Right cardiac atrium (tissue), 5 donors: ENCODE measurements around the gene ITPRID1. TPM values are rescaled to one million over a fixed set of nuclear protein-coding genes. Genes with fewer than 3 reads are reported as not detected.

Source experiments
- ATAC-seq, 2 donors: fragments of 200-7000 bp; cut with Tn5 transposase; one replicate each; pipeline versions ENCODE4 v1.8.0 to v1.9.1; 2020; ENCODE audit warnings: moderate library complexity in 2 of 2, mild to moderate bottlenecking in 1 of 2
- DNase-seq, 3 donors: peaks; one replicate each; pipeline ENCODE4 v3.0.0-alpha.2; 2020
- H3K27ac ChIP-seq: one replicate; pipeline ENCODE4 v1.5.1; 2013; ENCODE audit warnings: mild to moderate bottlenecking, low read length, control low read depth, moderate library complexity
- H3K27me3 ChIP-seq: one replicate; pipeline ENCODE4 v1.6.1; 2013; ENCODE audit not compliant: control insufficient read depth, insufficient read depth
- H3K4me1 ChIP-seq: one replicate; pipeline ENCODE4 v1.6.1; 2013; ENCODE audit warnings: low read length; ENCODE audit not compliant: control insufficient read depth, insufficient read depth
- H3K4me3 ChIP-seq: one replicate; pipeline ENCODE4 v1.5.1; 2013; ENCODE audit warnings: low read length, control low read depth
- H3K9me3 ChIP-seq: one replicate; pipeline ENCODE4 v1.6.1; 2013; ENCODE audit warnings: low read length; ENCODE audit not compliant: control insufficient read depth
- WGBS: extraction: QIAGEN DNeasy Blood & Tissue Kit; methylation state at CpG from one replicate; pipeline ENCODE4 v1.1.7; 2013; 5-methylcytosine and 5-hydroxymethylcytosine counted together
- intact Hi-C, 4 donors: fragments of 100-400 bp; cut with DNase I; formaldehyde crosslinking; loops; one replicate each; pipeline versions ENCODE4 v1.11.0 to v1.14.0; 2022 to 2023
- polyA plus RNA-seq: library from polyadenylated mRNA; stranded (reverse); fragments of 200-250 nt; gene quantifications from one replicate; pipeline ENCODE4 v1.2.3, GENCODE V29; 2013
- total RNA-seq, 4 donors: library from RNA; stranded (reverse); fragmentation: NEBNext Ultra II Directional; extraction: Animal tissue kit (Norgen Biotek cat#: 25700); gene quantifications; one replicate each; pipeline ENCODE4 v1.2.1, GENCODE V29; 2021
- donor health status: healthy with polysubstance abuse.
- donor health status: DM: no; HTN: yes; CAD: no.
- donor health status: DM: no; HTN: no; CAD: no.
- donor health status: DM: no; HTN: yes; CAD: no; lungs with severe emphysema.
- donor health status: DM: yes; HTN: yes; CAD: no.

The ITPRID1 gene
- total and polyA plus RNA-seq, 5 donors = not detected

GRCh38 chr7:31562002-31562401 is 48.1 kb downstream of the ITPRID1 start:
- ATAC-seq (no peak), DNase-seq (no peak)
- 61% methylated on average over 1 of the region's 1 CpG for WGBS
- H3K4me3 ChIP-seq = no peak overlapping the region
- no peak overlapping the region for H3K27ac ChIP-seq
- intact Hi-C loops = no loop called here
- no peaks in the 10 kb centered on the region for H3K9me3 ChIP-seq
- no peaks in the 10 kb centered on the region for H3K27me3 ChIP-seq
- no peaks in the 10 kb centered on the region for H3K4me1 ChIP-seq

- WGBS = 41% methylated on average over 5 of the region's 5 CpGs
- Histone ChIP-seq H3K27ac (no peak overlapping the region), H3K9me3 (no peaks in the 10 kb centered on the region), H3K4me3 (no peak overlapping the region), H3K4me1 (no peaks in the 10 kb centered on the region), H3K27me3 (no peaks in the 10 kb centered on the region)
- intact Hi-C loops = no loop called here
- no peak for DNase-seq
- no peak for ATAC-seq
Measured at GRCh38 chr7:31563522-31563921, 49.6 kb downstream of the ITPRID1 start.

- intact Hi-C loops = no loop called here
- Histone ChIP-seq H3K4me1 (no peaks in the 10 kb centered on the region), H3K9me3 (no peaks in the 10 kb centered on the region), H3K4me3 (no peak overlapping the region), H3K27me3 (no peaks in the 10 kb centered on the region), H3K27ac (no peak overlapping the region)
- DNase-seq = no peak
- WGBS = 58% methylated on average over 3 of the region's 3 CpGs
- ATAC-seq = no peak
Measured at GRCh38 chr7:31563951-31564350, 50.1 kb downstream of the ITPRID1 start.

- Histone ChIP-seq H3K27ac (no peak overlapping the region), H3K27me3 (no peaks in the 10 kb centered on the region), H3K9me3 (no peaks in the 10 kb centered on the region), H3K4me1 (no peaks in the 10 kb centered on the region), H3K4me3 (no peak overlapping the region)
- ATAC-seq (no peak), DNase-seq (peak in 1 of 3 donors; percentile 25)
- 76% methylated on average over 5 of the region's 5 CpGs for WGBS
- intact Hi-C loops = no loop called here
Measured at GRCh38 chr7:31564661-31565060, 50.8 kb downstream of the ITPRID1 start.

GRCh38 chr7:31569528-31569927 is 55.6 kb downstream of the ITPRID1 start:
- no peaks in the 10 kb centered on the region for H3K9me3 ChIP-seq
- intact Hi-C loops = no loop called here
- no peaks in the 10 kb centered on the region for H3K27me3 ChIP-seq
- 85% methylated on average over 4 of the region's 4 CpGs for WGBS
- H3K27ac ChIP-seq = no peak overlapping the region
- no peaks in the 10 kb centered on the region for H3K4me1 ChIP-seq
- DNase-seq (no peak), ATAC-seq (no peak)
- H3K4me3 ChIP-seq = no peak overlapping the region

GRCh38 chr7:31583526-31583925 is 69.6 kb downstream of the ITPRID1 start:
- no peaks in the 10 kb centered on the region for H3K9me3 ChIP-seq
- ATAC-seq (no peak), DNase-seq (no peak)
- intact Hi-C loops = no loop called here
- H3K27me3 ChIP-seq = no peaks in the 10 kb centered on the region
- H3K4me1 ChIP-seq = no peaks in the 10 kb centered on the region
- no peak overlapping the region for H3K4me3 ChIP-seq
- WGBS = 55% methylated on average over 2 of the region's 2 CpGs
- no peak overlapping the region for H3K27ac ChIP-seq

- Histone ChIP-seq H3K4me3 (no peak overlapping the region), H3K4me1 (no peaks in the 10 kb centered on the region), H3K27me3 (no peaks in the 10 kb centered on the region), H3K9me3 (no peaks in the 10 kb centered on the region), H3K27ac (no peak overlapping the region)
- DNase-seq (no peak), ATAC-seq (no peak)
- intact Hi-C loops = no loop called here
Measured at GRCh38 chr7:31583942-31584341, 70.1 kb downstream of the ITPRID1 start.

GRCh38 chr7:31595390-31595789 is 81.5 kb downstream of the ITPRID1 start:
- intact Hi-C loops = no loop called here
- H3K27me3 ChIP-seq = no peaks in the 10 kb centered on the region
- no peak for ATAC-seq
- no peak overlapping the region for H3K27ac ChIP-seq
- no peak overlapping the region for H3K4me3 ChIP-seq
- DNase-seq = no peak
- no peaks in the 10 kb centered on the region for H3K9me3 ChIP-seq
- no peaks in the 10 kb centered on the region for H3K4me1 ChIP-seq

GRCh38 chr7:31602041-31602625 is 88.2 kb downstream of the ITPRID1 start:
- H3K27me3 ChIP-seq = no peaks in the 10 kb centered on the region
- no peaks in the 10 kb centered on the region for H3K4me1 ChIP-seq
- H3K27ac ChIP-seq = no peak overlapping the region
- no peak for ATAC-seq
- no peak overlapping the region for H3K4me3 ChIP-seq
- no peak for DNase-seq
- intact Hi-C loops = no loop called here
- WGBS = 70% methylated on average over 5 of the region's 5 CpGs
- H3K9me3 ChIP-seq = no peaks in the 10 kb centered on the region

GRCh38 chr7:31603046-31603445 is 89.2 kb downstream of the ITPRID1 start:
- intact Hi-C loops = no loop called here
- H3K4me3 ChIP-seq = no peak overlapping the region
- no peaks in the 10 kb centered on the region for H3K27me3 ChIP-seq
- no peak overlapping the region for H3K27ac ChIP-seq
- ATAC-seq = no peak
- DNase-seq = no peak
- WGBS = 53% methylated on average over 5 of the region's 5 CpGs
- no peaks in the 10 kb centered on the region for H3K9me3 ChIP-seq
- H3K4me1 ChIP-seq = no peaks in the 10 kb centered on the region

GRCh38 chr7:31613604-31614003 is 99.7 kb downstream of the ITPRID1 start:
- DNase-seq (no peak), ATAC-seq (no peak)
- no peak overlapping the region for H3K4me3 ChIP-seq
- WGBS = 67% methylated on average over 1 of the region's 1 CpG
- intact Hi-C loops = no loop called here
- no peak overlapping the region for H3K27ac ChIP-seq
- H3K9me3 ChIP-seq = no peaks in the 10 kb centered on the region
- H3K27me3 ChIP-seq = no peaks in the 10 kb centered on the region
- no peaks in the 10 kb centered on the region for H3K4me1 ChIP-seq

- 81% methylated on average over 1 of the region's 1 CpG for WGBS
- H3K27ac ChIP-seq = no peak overlapping the region
- no peaks in the 10 kb centered on the region for H3K9me3 ChIP-seq
- DNase-seq (no peak), ATAC-seq (no peak)
- intact Hi-C loops = loop anchor here (5.0 to 10.0 kb wide), 6 partner anchors 186 to 839 kb away; no protein-coding TSS in a partner anchor
- H3K4me3 ChIP-seq = no peak overlapping the region
- H3K27me3 ChIP-seq = no peaks in the 10 kb centered on the region
- H3K4me1 ChIP-seq = no peaks in the 10 kb centered on the region
Measured at GRCh38 chr7:31633467-31633866, 119.6 kb downstream of the ITPRID1 start.
